GM12801 (cell line): ENCODE data around the gene CCDC87.

Experiments
- TF ChIP-seq, protein P1 (sequence below): IDR thresholded peaks from one replicate; pipeline ENCODE4 v1.5.1; 2011; ENCODE audit warnings: control low read depth; ENCODE audit not compliant: insufficient read length; ENCODE audit errors: extremely low read depth

The CCDC87 gene

GRCh38 chr11:66545701-66546367, 47.0 kb downstream of the CCDC87 start, which contains the start of gene ZDHHC24:
TSS of gene ZDHHC24 (minus strand) at chr11:66546048. CDS start at chr11:66546003, 45 bp downstream.
- TF ChIP-seq, protein P1, sequence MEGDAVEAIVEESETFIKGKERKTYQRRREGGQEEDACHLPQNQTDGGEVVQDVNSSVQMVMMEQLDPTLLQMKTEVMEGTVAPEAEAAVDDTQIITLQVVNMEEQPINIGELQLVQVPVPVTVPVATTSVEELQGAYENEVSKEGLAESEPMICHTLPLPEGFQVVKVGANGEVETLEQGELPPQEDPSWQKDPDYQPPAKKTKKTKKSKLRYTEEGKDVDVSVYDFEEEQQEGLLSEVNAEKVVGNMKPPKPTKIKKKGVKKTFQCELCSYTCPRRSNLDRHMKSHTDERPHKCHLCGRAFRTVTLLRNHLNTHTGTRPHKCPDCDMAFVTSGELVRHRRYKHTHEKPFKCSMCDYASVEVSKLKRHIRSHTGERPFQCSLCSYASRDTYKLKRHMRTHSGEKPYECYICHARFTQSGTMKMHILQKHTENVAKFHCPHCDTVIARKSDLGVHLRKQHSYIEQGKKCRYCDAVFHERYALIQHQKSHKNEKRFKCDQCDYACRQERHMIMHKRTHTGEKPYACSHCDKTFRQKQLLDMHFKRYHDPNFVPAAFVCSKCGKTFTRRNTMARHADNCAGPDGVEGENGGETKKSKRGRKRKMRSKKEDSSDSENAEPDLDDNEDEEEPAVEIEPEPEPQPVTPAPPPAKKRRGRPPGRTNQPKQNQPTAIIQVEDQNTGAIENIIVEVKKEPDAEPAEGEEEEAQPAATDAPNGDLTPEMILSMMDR = no peak

DNA sequence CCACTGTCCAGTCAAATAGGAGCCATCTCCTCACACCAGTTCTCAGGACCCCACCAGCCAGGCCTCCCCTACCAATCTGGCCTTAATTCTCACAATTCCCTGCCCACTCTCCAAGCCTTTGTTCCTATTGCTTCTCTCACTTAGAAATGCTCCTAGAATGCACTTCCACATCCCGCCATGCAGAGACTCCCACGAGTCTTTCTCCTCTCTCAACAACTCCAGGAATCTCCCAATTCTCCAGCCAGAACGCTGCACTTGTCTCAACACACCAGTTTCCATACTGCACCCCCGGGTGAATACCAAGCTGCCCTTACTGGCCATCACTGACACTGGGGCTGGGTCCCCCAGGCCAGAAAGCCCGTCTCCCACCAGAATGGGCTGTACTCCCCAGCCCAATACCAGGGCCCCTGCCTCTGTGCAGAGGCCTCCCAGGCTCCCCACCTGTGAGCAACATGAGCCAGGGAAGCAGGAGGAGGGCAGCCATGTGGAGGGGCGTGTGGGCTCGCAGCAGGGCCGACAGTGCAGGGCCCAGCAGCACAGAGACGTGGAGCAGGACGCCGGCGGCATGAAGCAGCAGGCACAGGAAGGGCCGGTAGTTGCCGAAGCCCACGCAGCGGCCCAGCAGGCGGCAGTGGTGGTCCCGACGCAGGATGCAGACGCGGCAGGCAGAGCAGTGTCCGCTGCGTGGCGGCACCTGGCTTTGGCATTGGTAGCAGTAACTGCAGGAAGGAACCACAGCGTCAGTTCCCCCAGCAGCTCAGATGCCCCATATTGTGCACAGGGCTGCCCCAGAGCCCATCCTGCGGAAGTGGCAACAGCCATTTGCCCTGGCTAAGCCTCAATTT, 49.4 kb downstream of the CCDC87 start:
- TF ChIP-seq, protein P1 = no peak

- TF ChIP-seq, protein P1 = no peak
Observed at GRCh38 chr11:66542362-66542761, 50.5 kb downstream of the CCDC87 start.

DNA sequence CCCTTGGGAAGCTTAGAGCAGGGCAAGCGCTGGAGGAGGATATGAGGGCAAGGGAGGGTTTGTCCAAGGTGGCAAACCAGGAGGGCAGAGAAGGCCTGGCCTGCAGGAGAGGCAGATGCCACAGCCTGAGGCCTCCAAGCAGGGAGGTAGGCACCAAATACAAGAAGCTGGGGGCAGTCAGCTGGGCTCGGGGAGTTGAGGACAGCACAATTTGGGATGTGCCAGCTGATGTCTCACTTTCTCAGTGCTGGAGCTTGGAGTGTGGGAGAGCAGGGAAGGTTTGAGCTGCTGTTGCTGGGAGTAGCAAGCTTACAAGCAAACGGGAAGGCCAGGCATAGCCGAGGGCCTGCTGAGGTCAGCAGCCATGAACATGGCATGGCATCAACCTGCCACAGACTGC, 51.0 kb downstream of the CCDC87 start:
- TF ChIP-seq, protein P1 = no peak
